Adipocyte (in vitro differentiated cells): ENCODE data around the gene FGF14.
"Not testable (repeated sequence)": the region's sequence is repeated elsewhere in the genome, so short reads cannot be mapped to it uniquely, and the experiment has no call there.

ENCODE experiments used
- DNase-seq: peaks from one replicate; pipeline ENCODE4 v3.0.0-alpha.2; 2015; ENCODE audit warnings: low read depth
- H3K27me3 ChIP-seq: replicated peaks from 2 replicates; pipeline ENCODE4 v1.7.0; 2013; ENCODE audit warnings: mild to moderate bottlenecking, low read length, moderate library complexity; ENCODE audit not compliant: control insufficient read depth, insufficient read depth
- H3K36me3 ChIP-seq: 2 replicates; pipeline ENCODE4 v1.7.0; 2013; ENCODE audit warnings: low read length, mild to moderate bottlenecking, moderate library complexity; ENCODE audit not compliant: control insufficient read depth, insufficient read depth, severe bottlenecking
- H3K4me1 ChIP-seq: 2 replicates; pipeline ENCODE4 v1.7.0; 2013; ENCODE audit warnings: mild to moderate bottlenecking, low read length, moderate library complexity; ENCODE audit not compliant: control insufficient read depth, insufficient read depth
- H3K4me3 ChIP-seq: 2 replicates; pipeline ENCODE4 v1.7.0; 2013; ENCODE audit warnings: mild to moderate bottlenecking, low read length, moderate library complexity
- H3K9ac ChIP-seq: 2 replicates; pipeline ENCODE4 v1.7.0; 2013; ENCODE audit warnings: mild to moderate bottlenecking, low read length, moderate library complexity
- H3K9me3 ChIP-seq: 2 replicates; pipeline ENCODE4 v1.7.0; 2013; ENCODE audit warnings: mild to moderate bottlenecking, low read length, moderate library complexity; ENCODE audit not compliant: control insufficient read depth

FGF14 gene

GRCh38 chr13:102033857-102034331, 368.0 kb downstream of the FGF14 start:
- no peak for DNase-seq
- no peaks in the 10 kb centered on the region for H3K4me1 ChIP-seq
- no peaks in the 10 kb centered on the region for H3K9me3 ChIP-seq
- no peaks in the 10 kb centered on the region for H3K27me3 ChIP-seq
- no peak overlapping the region for H3K4me3 ChIP-seq
- no peaks in the 10 kb centered on the region for H3K36me3 ChIP-seq
- H3K9ac ChIP-seq = no peak overlapping the region

GRCh38 chr13:102033386-102033785, 368.5 kb downstream of the FGF14 start:
- DNase-seq = no peak
- Histone ChIP-seq H3K27me3 (no peaks in the 10 kb centered on the region), H3K36me3 (no peaks in the 10 kb centered on the region), H3K4me3 (no peak overlapping the region), H3K4me1 (no peaks in the 10 kb centered on the region), H3K9ac (no peak overlapping the region), H3K9me3 (no peaks in the 10 kb centered on the region)

GRCh38 chr13:102028868-102029267, 373.0 kb downstream of the FGF14 start:
- H3K4me1 ChIP-seq = peaks cover 3% of the 10 kb centered on the region
- no peak for DNase-seq
- no peak overlapping the region for H3K9ac ChIP-seq
- no peaks in the 10 kb centered on the region for H3K36me3 ChIP-seq
- no peaks in the 10 kb centered on the region for H3K9me3 ChIP-seq
- H3K27me3 ChIP-seq = no peaks in the 10 kb centered on the region
- no peak overlapping the region for H3K4me3 ChIP-seq

GRCh38 chr13:102028206-102028605, 373.6 kb downstream of the FGF14 start:
- Histone ChIP-seq H3K9ac (no peak overlapping the region), H3K27me3 (no peaks in the 10 kb centered on the region), H3K36me3 (no peaks in the 10 kb centered on the region), H3K4me1 (peaks cover 3% of the 10 kb centered on the region), H3K4me3 (no peak overlapping the region), H3K9me3 (no peaks in the 10 kb centered on the region)
- no peak for DNase-seq

GRCh38 chr13:102021777-102022176, 380.1 kb downstream of the FGF14 start:
- DNase-seq = no peak
- H3K27me3 ChIP-seq = no peaks in the 10 kb centered on the region
- H3K9me3 ChIP-seq = peaks cover 23% of the 10 kb centered on the region
- H3K9ac ChIP-seq = no peak overlapping the region
- no peak overlapping the region for H3K4me3 ChIP-seq
- peaks cover 1% of the 10 kb centered on the region for H3K4me1 ChIP-seq
- H3K36me3 ChIP-seq = no peaks in the 10 kb centered on the region

- H3K4me1 ChIP-seq = no peaks in the 10 kb centered on the region
- peak; percentile 5 for DNase-seq
- H3K27me3 ChIP-seq = no peaks in the 10 kb centered on the region
- no peak overlapping the region for H3K4me3 ChIP-seq
- no peak overlapping the region for H3K9ac ChIP-seq
- no peaks in the 10 kb centered on the region for H3K36me3 ChIP-seq
- H3K9me3 ChIP-seq = peaks cover 28% of the 10 kb centered on the region
Measured at GRCh38 chr13:102020611-102021216, 381.1 kb downstream of the FGF14 start.

GRCh38 chr13:102018716-102019115, 383.1 kb downstream of the FGF14 start:
- Histone ChIP-seq H3K27me3 (no peaks in the 10 kb centered on the region), H3K4me1 (peaks cover under 1% of the 10 kb centered on the region), H3K36me3 (no peaks in the 10 kb centered on the region), H3K4me3 (no peak overlapping the region), H3K9me3 (peaks cover 28% of the 10 kb centered on the region), H3K9ac (no peak overlapping the region)
- no peak for DNase-seq

GRCh38 chr13:102017248-102017647, 384.6 kb downstream of the FGF14 start:
- no peaks in the 10 kb centered on the region for H3K36me3 ChIP-seq
- H3K4me1 ChIP-seq = peaks cover 10% of the 10 kb centered on the region
- H3K9ac ChIP-seq = no peak overlapping the region
- H3K4me3 ChIP-seq = peak overlapping the region; percentile 26
- no peaks in the 10 kb centered on the region for H3K27me3 ChIP-seq
- peaks cover 28% of the 10 kb centered on the region for H3K9me3 ChIP-seq
- DNase-seq = no peak

- H3K4me3 ChIP-seq = no peak overlapping the region
Measured at GRCh38 chr13:102012299-102013293, 389.3 kb downstream of the FGF14 start.

GRCh38 chr13:102011455-102011854, 390.4 kb downstream of the FGF14 start:
- H3K9me3 ChIP-seq, DNase-seq, H3K36me3 ChIP-seq, H3K27me3 ChIP-seq, H3K9ac ChIP-seq, H3K4me3 ChIP-seq: not testable (repeated sequence)
- peaks cover 10% of the 10 kb centered on the region for H3K4me1 ChIP-seq

More at GRCh38 chr13:102012299-102013293, 389.3 kb downstream of the FGF14 start:
- Histone ChIP-seq H3K27me3 (no peaks in the 10 kb centered on the region), H3K9me3 (peaks cover 13% of the 10 kb centered on the region), H3K36me3 (no peaks in the 10 kb centered on the region), H3K4me1 (peaks cover 10% of the 10 kb centered on the region), H3K9ac (no peak overlapping the region)
- no peak for DNase-seq

- Histone ChIP-seq H3K4me1 (peaks cover 36% of the 10 kb centered on the region), H3K4me3 (no peak overlapping the region), H3K27me3 (no peaks in the 10 kb centered on the region), H3K9ac (no peak overlapping the region), H3K9me3 (no peaks in the 10 kb centered on the region), H3K36me3 (no peaks in the 10 kb centered on the region)
- peak; percentile 10 for DNase-seq
Measured at GRCh38 chr13:102003848-102004570, 397.8 kb downstream of the FGF14 start.
